IPS-11a (cell line): Measurements from ENCODE around the gene CYP39A1.
"Not testable (repeated sequence)": the region's sequence is repeated elsewhere in the genome, so short reads cannot be mapped to it uniquely, and the experiment has no call there.

Experiments
- H3K4me3 ChIP-seq: one replicate; pipeline ENCODE4 v1.5.1; 2013; ENCODE audit warnings: low read depth, low read length, control low read depth

CYP39A1 gene

DNA sequence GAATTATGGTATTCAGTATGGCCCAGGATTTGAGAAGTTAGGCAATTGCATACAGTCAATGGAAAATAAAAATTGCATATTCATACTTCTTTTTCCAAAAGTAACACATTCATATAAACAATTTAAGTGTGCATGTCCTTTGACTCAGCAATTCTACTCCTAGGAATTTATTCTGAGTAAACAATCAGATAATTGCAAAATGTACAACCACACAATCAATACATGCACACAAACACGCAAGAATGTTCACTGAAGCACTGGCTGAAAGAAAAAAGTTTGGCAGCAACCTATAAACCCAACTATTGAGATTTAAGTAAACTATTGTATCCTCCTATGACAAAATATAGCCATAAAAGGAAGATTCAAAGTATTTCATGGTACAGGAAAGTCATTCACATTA lies 1.6 kb downstream of the CYP39A1 start:
- H3K4me3 ChIP-seq: no peak overlapping the region

DNA sequence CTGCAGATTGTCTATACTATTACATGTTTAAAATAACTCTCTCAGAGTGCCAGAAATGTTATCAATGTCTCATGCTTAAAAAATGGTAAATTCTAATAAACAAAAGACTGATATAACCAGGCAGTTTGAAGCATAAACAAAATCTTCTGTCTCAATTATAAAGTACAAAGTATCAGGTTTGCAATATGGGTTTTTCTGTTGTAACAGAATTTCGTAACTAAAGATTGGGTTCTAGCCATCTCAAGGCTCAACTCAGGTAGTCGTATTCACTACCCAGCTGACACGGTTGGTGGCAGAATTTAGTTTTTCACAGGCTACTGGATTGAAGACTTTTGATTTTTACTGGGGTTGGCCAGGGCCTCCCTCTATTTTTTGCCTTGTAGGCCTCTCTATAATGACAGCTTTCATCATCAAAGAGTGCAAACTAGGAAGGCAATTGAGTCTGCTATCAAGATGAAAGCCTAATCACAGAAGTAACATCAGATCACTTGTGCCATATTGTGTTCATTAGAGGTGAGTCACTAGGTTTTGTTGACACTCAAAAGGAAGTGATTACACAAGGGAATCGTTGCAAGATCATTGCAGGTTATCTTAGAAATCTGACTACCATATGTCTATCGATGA lies 3.6 kb downstream of the CYP39A1 start:
- no peak overlapping the region for H3K4me3 ChIP-seq

GRCh38 chr6:46648108-46648507 lies 4.5 kb downstream of the CYP39A1 start:
- H3K4me3 ChIP-seq: not testable (repeated sequence)

DNA sequence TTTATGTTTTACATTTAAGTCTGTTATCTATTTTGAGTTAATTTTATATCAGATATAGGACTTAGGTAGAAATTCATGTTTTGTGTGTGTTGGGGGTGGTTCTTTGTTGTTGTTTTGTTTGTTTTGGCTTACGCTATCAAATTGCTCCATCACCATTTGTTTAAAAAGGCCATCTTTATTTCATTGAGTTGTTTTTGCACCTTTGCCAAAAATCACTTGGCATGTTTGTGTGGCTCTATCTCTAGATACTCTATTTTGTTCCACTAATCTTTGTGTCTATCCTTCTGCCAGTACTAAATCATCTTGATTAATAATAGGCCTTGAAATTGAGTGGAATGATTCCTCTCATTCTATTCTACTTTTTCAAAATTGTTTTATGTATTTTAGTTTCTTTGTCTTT lies 7.4 kb downstream of the CYP39A1 start:
- no peak overlapping the region for H3K4me3 ChIP-seq

DNA sequence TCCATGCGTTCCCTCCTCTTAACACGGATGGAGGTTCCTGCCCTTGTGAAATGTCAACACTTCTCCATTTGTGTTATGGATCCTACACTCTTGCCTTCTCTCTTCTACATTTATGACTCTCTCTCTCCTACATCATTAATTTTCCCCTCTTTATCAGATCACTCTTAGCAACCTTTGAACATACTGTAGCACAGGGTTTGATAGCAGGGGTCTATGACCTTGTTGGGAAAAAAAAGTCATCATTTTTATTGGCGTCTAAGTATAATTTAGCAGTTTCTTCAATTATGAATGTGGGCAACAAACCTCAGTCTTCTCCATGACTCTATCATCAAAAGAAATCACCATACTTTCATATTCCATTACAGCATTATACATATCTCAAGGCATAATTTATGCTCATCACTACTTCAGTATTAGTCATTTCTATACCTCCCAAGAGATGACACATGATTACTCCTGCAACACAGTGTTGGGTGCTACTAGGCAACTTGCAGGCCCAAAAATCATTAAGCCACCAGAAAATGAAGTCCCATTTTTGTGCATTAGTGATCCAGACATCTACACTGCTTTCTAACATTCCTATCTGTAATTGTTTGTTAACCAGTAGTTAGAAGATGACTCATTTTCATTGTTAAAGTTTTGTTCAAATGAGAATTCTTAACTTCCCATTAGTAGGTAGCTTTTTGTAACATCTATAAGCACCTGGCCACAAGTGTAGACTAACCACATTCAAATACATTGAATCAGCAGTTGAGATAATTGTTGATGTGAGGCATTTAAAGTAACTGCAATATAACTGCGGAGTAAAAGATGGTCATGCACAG lies 9.5 kb downstream of the CYP39A1 start:
- H3K4me3 ChIP-seq: no peak overlapping the region

- no peak overlapping the region for H3K4me3 ChIP-seq
These were observed 14.0 kb downstream of the CYP39A1 start for GRCh38 chr6:46638650-46639049.

DNA sequence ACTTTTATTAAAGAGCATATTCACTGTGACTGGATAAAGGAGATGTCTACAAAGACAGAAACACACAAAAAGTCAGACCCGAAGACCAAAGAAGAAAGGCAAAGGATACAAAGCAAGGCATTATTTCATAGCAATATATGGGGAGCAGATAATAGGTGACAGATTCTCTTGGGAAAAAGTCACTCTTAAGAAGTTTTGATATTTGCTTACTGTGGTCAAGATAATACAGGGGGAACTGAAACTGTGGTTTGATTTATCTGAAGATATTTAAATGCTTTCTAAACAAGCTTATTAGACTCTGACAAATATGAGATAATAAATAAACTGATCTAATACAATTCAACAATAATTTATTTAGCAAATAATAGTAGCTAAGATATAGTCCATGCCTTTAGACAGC lies 14.7 kb downstream of the CYP39A1 start:
- no peak overlapping the region for H3K4me3 ChIP-seq

GRCh38 chr6:46637145-46637544 lies 15.5 kb downstream of the CYP39A1 start:
- H3K4me3 ChIP-seq: no peak overlapping the region

GRCh38 chr6:46635462-46635861 lies 17.2 kb downstream of the CYP39A1 start:
- H3K4me3 ChIP-seq: no peak overlapping the region

GRCh38 chr6:46632053-46632452 lies 20.6 kb downstream of the CYP39A1 start:
- no peak overlapping the region for H3K4me3 ChIP-seq

GRCh38 chr6:46629691-46630090 lies 22.9 kb downstream of the CYP39A1 start:
- H3K4me3 ChIP-seq: no peak overlapping the region

GRCh38 chr6:46628976-46629375 lies 23.6 kb downstream of the CYP39A1 start:
- H3K4me3 ChIP-seq: no peak overlapping the region

DNA sequence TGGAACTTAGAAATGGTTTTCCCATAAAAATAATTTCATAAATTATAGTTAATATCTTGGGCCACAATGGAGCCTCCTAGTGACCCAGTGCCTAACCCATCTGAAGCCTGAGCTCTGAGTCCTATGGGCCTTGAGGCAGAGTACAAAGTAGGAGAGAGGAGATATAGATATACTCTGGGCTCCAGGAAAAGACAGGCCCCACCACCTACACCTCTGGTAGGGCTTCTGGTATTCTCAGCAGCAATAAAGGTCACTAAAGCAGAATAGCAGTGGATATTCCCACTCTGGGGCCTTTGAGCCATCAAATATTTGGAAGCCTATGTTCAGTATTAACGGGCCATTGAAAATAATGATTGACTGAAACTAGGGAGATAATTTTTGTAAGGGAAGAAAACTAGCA lies 24.1 kb downstream of the CYP39A1 start:
- no peak overlapping the region for H3K4me3 ChIP-seq

DNA sequence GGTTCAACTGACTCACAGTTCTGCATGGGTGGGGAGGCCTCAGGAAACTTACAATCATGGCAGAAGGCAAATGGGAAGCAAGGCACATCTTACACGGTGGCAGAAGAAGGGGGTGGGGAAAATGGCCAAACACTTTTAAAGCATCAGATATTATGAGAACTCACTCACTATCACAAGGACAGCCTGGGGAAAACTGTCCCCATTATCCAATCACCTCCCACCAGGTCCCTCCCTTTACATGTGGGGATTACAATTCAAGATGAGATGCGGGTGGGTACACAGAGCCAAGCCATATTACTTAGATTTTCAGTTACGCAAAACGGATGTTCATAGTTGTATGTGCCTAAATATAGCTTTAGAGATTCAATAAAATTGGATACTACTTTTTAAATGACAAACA lies 25.6 kb downstream of the CYP39A1 start:
- no peak overlapping the region for H3K4me3 ChIP-seq

DNA sequence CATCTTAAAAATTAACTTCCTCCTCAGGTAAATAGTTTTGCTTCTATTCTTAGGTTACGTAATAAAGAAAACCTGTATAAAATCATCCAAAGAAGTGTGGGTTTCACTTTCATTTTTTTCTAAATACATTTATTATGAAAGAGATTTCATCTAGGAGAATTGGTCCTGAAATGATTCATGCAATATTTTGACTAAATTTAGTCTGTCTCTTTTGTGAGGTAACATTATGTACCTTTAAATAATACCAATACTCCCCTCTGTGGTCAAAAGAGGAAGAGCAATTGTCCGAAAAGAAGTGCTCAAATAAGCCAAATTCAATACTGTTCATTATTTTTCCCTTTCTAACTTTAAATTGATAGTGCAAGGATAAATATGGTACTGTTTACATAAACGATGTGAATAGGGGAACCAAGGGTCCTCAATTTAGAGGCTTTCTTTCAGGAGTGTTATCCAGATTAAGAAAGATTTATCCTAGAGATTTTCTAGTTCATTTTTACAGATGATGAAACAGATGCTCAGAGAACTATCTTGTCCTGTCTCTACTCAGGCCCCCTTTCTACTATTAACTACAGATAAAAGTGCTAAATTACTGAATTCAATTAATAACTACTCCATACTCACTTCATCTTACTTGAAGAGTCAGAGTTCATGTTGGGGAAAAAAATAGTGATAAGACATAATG lies 26.2 kb downstream of the CYP39A1 start:
- H3K4me3 ChIP-seq: no peak overlapping the region

DNA sequence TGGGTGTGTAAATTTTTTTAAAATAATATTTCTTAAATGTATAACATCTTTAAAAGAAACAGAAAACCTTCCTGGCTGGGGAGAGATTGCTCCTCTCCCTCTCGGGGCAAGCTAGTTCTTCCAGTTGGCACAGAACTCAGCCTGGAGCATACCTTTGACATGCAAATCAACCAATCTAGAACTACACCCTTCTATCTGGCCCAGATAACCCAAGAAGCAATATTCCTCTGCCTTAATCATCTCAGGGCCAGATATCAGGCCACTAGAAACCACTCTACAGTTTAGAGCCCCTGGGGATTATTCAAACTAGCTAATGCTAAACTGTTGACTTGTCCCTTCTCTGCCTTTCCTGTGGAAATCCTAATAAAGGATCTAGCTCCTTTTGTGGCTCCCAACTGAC lies 33.9 kb downstream of the CYP39A1 start:
- no peak overlapping the region for H3K4me3 ChIP-seq

DNA sequence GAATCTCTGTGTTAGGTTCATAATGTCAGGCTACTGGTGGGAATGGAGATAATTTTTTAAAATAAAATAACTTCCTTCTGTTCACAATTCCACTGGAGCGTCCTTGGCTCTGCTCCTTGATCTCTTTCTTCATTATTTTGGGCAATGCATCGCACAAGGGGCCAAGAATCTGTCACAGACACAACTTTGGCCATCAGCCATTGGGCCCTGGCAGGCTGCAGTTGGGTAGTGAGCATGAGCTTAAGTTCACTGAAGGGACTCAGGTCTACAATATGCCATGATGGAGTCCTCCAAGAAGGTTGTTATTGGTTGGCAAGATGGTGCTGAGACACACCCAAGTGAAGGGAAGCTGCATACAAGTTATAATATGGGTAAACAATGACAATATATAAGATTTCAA lies 40.0 kb downstream of the CYP39A1 start:
- H3K4me3 ChIP-seq: no peak overlapping the region

DNA sequence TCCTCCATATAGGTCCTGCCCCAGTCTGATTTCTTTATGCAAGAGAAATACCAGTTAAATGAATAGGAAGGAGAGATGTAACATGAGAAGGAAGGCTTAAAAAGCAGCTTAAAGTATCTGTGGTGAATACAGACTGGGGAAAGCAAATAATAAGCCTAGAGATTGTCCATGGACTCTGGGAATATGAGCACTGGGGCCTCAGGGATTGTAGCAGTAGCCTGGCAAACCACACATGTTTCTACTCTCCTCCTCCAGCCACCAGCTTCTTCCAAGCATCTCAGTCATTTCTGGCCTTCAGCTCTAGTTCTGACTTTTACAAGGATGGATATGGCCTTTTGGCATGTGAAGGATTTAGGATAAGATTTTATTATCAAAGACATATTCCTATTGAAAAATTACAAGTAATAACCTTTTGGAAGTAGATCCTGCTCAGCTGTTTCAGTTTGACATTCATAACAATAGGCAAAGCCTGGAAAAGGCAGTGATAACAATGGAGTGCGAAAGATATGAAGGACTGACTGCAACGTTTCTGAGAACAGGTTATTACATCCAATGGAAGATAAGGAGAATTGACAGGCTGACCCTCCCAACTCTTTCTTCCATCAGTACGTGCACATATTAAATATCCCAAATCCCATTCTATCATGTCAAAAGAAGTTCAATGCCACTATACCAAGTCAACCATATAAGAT lies 41.6 kb downstream of the CYP39A1 start:
- H3K4me3 ChIP-seq: no peak overlapping the region

GRCh38 chr6:46606338-46606737 lies 46.3 kb downstream of the CYP39A1 start:
- H3K4me3 ChIP-seq: no peak overlapping the region

GRCh38 chr6:46605091-46605797 lies 47.4 kb downstream of the CYP39A1 start:
- H3K4me3 ChIP-seq: no peak overlapping the region

GRCh38 chr6:46598215-46598614 lies 54.4 kb downstream of the CYP39A1 start:
- H3K4me3 ChIP-seq: no peak overlapping the region
